Smooth muscle cell (in vitro differentiated cells): ENCODE measurements around the gene EPHB6. TPM values are rescaled to one million over a fixed set of nuclear protein-coding genes. Genes with fewer than 3 reads are reported as not detected.

ENCODE experiments used
- DNase-seq: peaks from one replicate; lab custom pipeline; 2025; ENCODE audit not compliant: unreplicated experiment; lab: John Stamatoyannopoulos, UW
- H2AFZ ChIP-seq: fragments of 200-600 bp; sonication (generic); 2 replicates; pipeline ENCODE4 v1.6.0; 2016; ENCODE audit warnings: antibody characterized with exemption, low read depth, mild to moderate bottlenecking
- H3F3A ChIP-seq: fragments of 200-600 bp; sonication (generic); 2 replicates; pipeline ENCODE4 v1.6.0; 2017; ENCODE audit warnings: antibody characterized with exemption, low read depth
- H3K27ac ChIP-seq: fragments of 200-600 bp; sonication (generic); 2 replicates; pipeline ENCODE4 v1.5.1; 2016; ENCODE audit warnings: low read depth, mild to moderate bottlenecking
- H3K27me3 ChIP-seq: fragments of 200-600 bp; sonication (generic); 2 replicates; pipeline ENCODE4 v1.6.1; 2016; ENCODE audit warnings: low read depth, mild to moderate bottlenecking
- H3K36me3 ChIP-seq: fragments of 200-600 bp; sonication (generic); 2 replicates; pipeline ENCODE4 v1.5.1; 2016; ENCODE audit warnings: low read depth
- H3K4me1 ChIP-seq: fragments of 200-600 bp; sonication (generic); 2 replicates; pipeline ENCODE4 v1.5.1; 2016; ENCODE audit warnings: low read depth
- H3K4me2 ChIP-seq: fragments of 200-600 bp; sonication (generic); 2 replicates; pipeline ENCODE4 v1.6.0; 2016; ENCODE audit warnings: mild to moderate bottlenecking
- H3K4me3 ChIP-seq: fragments of 200-600 bp; sonication (generic); 2 replicates; pipeline ENCODE4 v1.5.1; 2016; ENCODE audit warnings: mild to moderate bottlenecking
- H3K79me2 ChIP-seq: fragments of 200-600 bp; sonication (generic); 2 replicates; pipeline ENCODE4 v1.6.0; 2016; ENCODE audit warnings: low read depth, mild to moderate bottlenecking
- H3K9ac ChIP-seq: fragments of 200-600 bp; sonication (generic); 2 replicates; pipeline ENCODE4 v1.6.0; 2016; ENCODE audit warnings: low read depth
- H3K9me3 ChIP-seq: fragments of 200-600 bp; sonication (generic); replicated peaks from 2 replicates; pipeline ENCODE4 v1.5.1; 2016; ENCODE audit warnings: low read depth
- H4K20me1 ChIP-seq: fragments of 200-600 bp; sonication (generic); 2 replicates; pipeline ENCODE4 v1.6.0; 2016; ENCODE audit warnings: low read depth
- WGBS: methylation state at CpG from one replicate; pipeline ENCODE4 v1.1.7; 2016; ENCODE audit warnings: low lambda C conversion rate; 5-methylcytosine and 5-hydroxymethylcytosine counted together
- polyA plus RNA-seq: library from polyadenylated mRNA; unstranded; fragments of >200 nt; fragmentation: Nextera tagmentation; extraction: Ambion mirVana; gene quantifications from 2 replicates; pipeline ENCODE4 v1.2.1, GENCODE V29; 2016
- total RNA-seq: library from RNA; depleted of rRNA; stranded (reverse); fragments of >200 nt; gene quantifications from 2 replicates; pipeline ENCODE4 v1.2.3, GENCODE V29; 2014
- TF ChIP-seq, protein P1 (sequence below): fragments of 200-600 bp; sonication (generic); IDR thresholded peaks from 2 replicates; pipeline ENCODE4 v1.5.1; 2017; ENCODE audit warnings: borderline replicate concordance, mild to moderate bottlenecking, antibody characterized with exemption; ENCODE audit not compliant: insufficient read depth, poor library complexity, severe bottlenecking

The EPHB6 gene
- total and polyA plus RNA-seq, 2 experiments from 2014 or later = 4.8 to 12.6 TPM

- DNase-seq = no peak
- Histone ChIP-seq H3F3A (no peaks in the 10 kb centered on the region), H3K27ac (no peak overlapping the region), H3K36me3 (no peaks in the 10 kb centered on the region), H3K4me1 (peaks cover 4% of the 10 kb centered on the region), H3K9me3 (no peaks in the 10 kb centered on the region), H4K20me1 (no peaks in the 10 kb centered on the region), H2AFZ (no peak overlapping the region), H3K79me2 (no peaks in the 10 kb centered on the region), H3K4me2 (peak overlapping the region; percentile 7), H3K4me3 (no peak overlapping the region), H3K9ac (no peak overlapping the region), H3K27me3 (peaks cover 6% of the 10 kb centered on the region)
- TF ChIP-seq, protein P1, sequence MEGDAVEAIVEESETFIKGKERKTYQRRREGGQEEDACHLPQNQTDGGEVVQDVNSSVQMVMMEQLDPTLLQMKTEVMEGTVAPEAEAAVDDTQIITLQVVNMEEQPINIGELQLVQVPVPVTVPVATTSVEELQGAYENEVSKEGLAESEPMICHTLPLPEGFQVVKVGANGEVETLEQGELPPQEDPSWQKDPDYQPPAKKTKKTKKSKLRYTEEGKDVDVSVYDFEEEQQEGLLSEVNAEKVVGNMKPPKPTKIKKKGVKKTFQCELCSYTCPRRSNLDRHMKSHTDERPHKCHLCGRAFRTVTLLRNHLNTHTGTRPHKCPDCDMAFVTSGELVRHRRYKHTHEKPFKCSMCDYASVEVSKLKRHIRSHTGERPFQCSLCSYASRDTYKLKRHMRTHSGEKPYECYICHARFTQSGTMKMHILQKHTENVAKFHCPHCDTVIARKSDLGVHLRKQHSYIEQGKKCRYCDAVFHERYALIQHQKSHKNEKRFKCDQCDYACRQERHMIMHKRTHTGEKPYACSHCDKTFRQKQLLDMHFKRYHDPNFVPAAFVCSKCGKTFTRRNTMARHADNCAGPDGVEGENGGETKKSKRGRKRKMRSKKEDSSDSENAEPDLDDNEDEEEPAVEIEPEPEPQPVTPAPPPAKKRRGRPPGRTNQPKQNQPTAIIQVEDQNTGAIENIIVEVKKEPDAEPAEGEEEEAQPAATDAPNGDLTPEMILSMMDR = no peak
Measured at GRCh38 chr7:142859411-142859810, 4.5 kb downstream of the EPHB6 start.

- DNase-seq = no peak
Measured at GRCh38 chr7:142859829-142860228, 5.0 kb downstream of the EPHB6 start.

DNA sequence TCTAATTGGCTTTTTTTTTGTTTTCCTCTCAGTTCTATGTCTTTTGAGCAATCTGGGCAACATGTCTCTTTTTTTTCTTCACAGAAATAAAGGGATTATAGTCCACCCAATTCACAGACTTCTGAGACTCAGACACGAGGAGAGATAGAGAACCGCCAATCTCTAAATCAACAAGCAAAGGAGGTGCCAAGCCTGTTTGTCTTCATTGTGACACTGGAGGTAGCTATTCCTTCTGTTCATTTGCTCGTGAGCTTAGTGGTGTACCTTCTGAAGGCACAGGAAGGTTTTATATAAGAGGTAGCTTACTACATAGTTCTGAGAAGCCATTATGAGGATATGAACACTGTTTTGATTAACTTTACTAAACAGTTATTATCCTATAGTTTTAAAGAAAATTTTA lies 6.1 kb downstream of the EPHB6 start:
- H2AFZ ChIP-seq = no peak overlapping the region
- no peak overlapping the region for H3K4me3 ChIP-seq
- no peaks in the 10 kb centered on the region for H3K36me3 ChIP-seq
- H3F3A ChIP-seq = no peaks in the 10 kb centered on the region
- H3K4me1 ChIP-seq = no peaks in the 10 kb centered on the region
- peaks cover 6% of the 10 kb centered on the region for H3K27me3 ChIP-seq
- no peak overlapping the region for H3K4me2 ChIP-seq
- no peaks in the 10 kb centered on the region for H3K79me2 ChIP-seq
- TF ChIP-seq, protein P1 = no peak
- 63% methylated on average over 3 of the region's 3 CpGs for WGBS
- DNase-seq = no peak
- no peak overlapping the region for H3K27ac ChIP-seq
- H4K20me1 ChIP-seq = no peaks in the 10 kb centered on the region
- H3K9ac ChIP-seq = no peak overlapping the region
- no peaks in the 10 kb centered on the region for H3K9me3 ChIP-seq

More at GRCh38 chr7:142859829-142860228, 5.0 kb downstream of the EPHB6 start:
- no peak overlapping the region for H3K9ac ChIP-seq
- peaks cover 6% of the 10 kb centered on the region for H3K27me3 ChIP-seq
- H3K4me3 ChIP-seq = no peak overlapping the region
- peak overlapping the region; percentile 7 for H3K4me2 ChIP-seq
- no peaks in the 10 kb centered on the region for H4K20me1 ChIP-seq
- no peak overlapping the region for H3K27ac ChIP-seq
- no peaks in the 10 kb centered on the region for H3F3A ChIP-seq
- H2AFZ ChIP-seq = no peak overlapping the region
- WGBS = 45% methylated on average over 5 of the region's 5 CpGs
- TF ChIP-seq, protein P1 = no peak
- H3K9me3 ChIP-seq = no peaks in the 10 kb centered on the region
- no peaks in the 10 kb centered on the region for H3K36me3 ChIP-seq
- no peaks in the 10 kb centered on the region for H3K79me2 ChIP-seq
- peaks cover 4% of the 10 kb centered on the region for H3K4me1 ChIP-seq

GRCh38 chr7:142862351-142862750 lies 7.5 kb downstream of the EPHB6 start:
- no peak overlapping the region for H2AFZ ChIP-seq
- H3K9ac ChIP-seq = no peak overlapping the region
- no peak overlapping the region for H3K27ac ChIP-seq
- no peak overlapping the region for H3K4me2 ChIP-seq
- no peaks in the 10 kb centered on the region for H4K20me1 ChIP-seq
- H3F3A ChIP-seq = no peaks in the 10 kb centered on the region
- no peaks in the 10 kb centered on the region for H3K9me3 ChIP-seq
- DNase-seq = no peak
- no peaks in the 10 kb centered on the region for H3K4me1 ChIP-seq
- peaks cover 6% of the 10 kb centered on the region for H3K27me3 ChIP-seq
- H3K79me2 ChIP-seq = no peaks in the 10 kb centered on the region
- no peak overlapping the region for H3K4me3 ChIP-seq
- TF ChIP-seq, protein P1 = no peak
- 92% methylated on average over 4 of the region's 4 CpGs for WGBS
- no peaks in the 10 kb centered on the region for H3K36me3 ChIP-seq
